ENCODE data around the gene DAPK3.

The DAPK3 gene

DNA sequence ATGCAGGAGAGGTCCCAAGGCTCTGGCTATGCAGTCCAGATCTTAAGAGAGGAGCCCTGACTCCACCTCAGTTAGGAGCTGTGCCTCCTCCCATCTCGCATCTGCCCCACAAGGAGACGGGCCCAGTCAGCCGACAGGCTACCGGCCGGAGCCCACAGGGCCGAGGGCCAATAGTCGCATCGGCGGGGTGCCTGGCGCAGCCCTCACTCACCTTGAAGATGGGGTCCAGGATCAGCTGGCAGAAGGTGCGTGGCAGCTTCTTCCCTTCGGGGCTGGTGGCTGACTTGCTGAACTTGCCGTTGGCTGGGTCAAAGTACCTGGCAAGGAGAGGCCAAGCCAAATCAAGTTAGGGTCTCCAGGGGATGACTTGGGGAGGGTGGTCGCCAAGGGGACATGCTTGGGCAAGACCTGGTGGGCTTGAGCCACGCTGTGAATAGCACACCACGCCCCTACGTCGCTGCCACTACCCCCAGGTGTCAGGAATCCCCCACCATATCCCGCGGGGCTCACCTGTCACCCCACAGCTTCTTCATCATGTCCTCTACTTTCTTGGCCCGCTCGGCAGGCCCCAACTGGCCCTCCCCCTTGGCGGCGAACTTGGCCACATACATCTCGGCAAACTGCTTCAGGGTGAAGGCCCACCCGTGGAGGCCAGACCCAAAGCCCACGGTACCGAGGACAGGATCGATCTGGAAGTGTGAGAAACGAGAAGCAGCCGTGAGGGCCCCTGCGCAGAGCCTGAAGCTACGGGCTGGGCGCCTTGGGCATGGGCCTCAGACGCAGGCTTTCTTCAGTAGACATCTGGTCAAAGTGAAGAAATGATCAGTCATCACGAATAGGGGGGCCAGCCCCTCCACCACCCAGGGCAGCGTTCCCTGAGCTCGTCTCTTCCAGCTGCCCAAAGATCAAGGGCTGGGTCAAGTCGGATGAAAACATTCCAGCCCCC lies 11.1 kb upstream of the DAPK3 start:
- H2AFZ ChIP-seq (ENCODE audit: low read length) = no peak overlapping the region
- no peak overlapping the region for H3K27ac ChIP-seq (replicated peaks; ENCODE audit: low read length)
- H4K8ac ChIP-seq (ENCODE audit: low read depth, low read length) = no peak overlapping the region
- no peak for DNase-seq (ENCODE audit: low spot score)
- H3K27me3 ChIP-seq (ENCODE audit: control insufficient read depth in 3 of 3, insufficient read depth in 3 of 3, low read depth in 1 of 3, low read length in 3 of 3) = no peaks in the 10 kb centered on the region
- peak overlapping the region; percentile 80 for H3K23ac ChIP-seq (ENCODE audit: low read depth, low read length, poor library complexity)
- no peak overlapping the region for H3K18ac ChIP-seq (ENCODE audit: low read length)
- no peak overlapping the region for H3K4me3 ChIP-seq (ENCODE audit: low read length in 2 of 2)
- H2BK5ac ChIP-seq (ENCODE audit: low read length) = no peak overlapping the region
- H2AK5ac ChIP-seq (ENCODE audit: low read depth, low read length) = no peak overlapping the region
- no peak overlapping the region for H3K4ac ChIP-seq (ENCODE audit: low read length)
- H2BK12ac ChIP-seq (ENCODE audit: low read length) = no peak overlapping the region
- H3K4me2 ChIP-seq (ENCODE audit: insufficient read depth, low read length, poor library complexity, severe bottlenecking) = no peak overlapping the region
- no peak overlapping the region for H2BK120ac ChIP-seq (ENCODE audit: low read depth, low read length)
- H4K91ac ChIP-seq (ENCODE audit: low read depth, low read length, poor library complexity) = no peak overlapping the region
- H3K4me1 ChIP-seq (ENCODE audit: control insufficient read depth in 2 of 2, insufficient read depth in 1 of 2, low read depth in 1 of 2, low read length in 2 of 2) = peaks cover 13 to 23% of the 10 kb centered on the region in 2 donors
- H3K14ac ChIP-seq (ENCODE audit: low read length) = no peak overlapping the region
- H3K9ac ChIP-seq (ENCODE audit: low read depth, low read length, poor library complexity) = peak overlapping the region; percentile 72
- H3K9me3 ChIP-seq (replicated peaks in 1 of 2; ENCODE audit: control insufficient read depth in 2 of 2, insufficient read depth in 1 of 2, low read depth in 1 of 2, low read length in 2 of 2) = no peaks in the 10 kb centered on the region
- peaks cover 70 to 75% of the 10 kb centered on the region in 2 donors for H3K36me3 ChIP-seq (replicated peaks in 1 of 2; ENCODE audit: control insufficient read depth in 2 of 2, insufficient read depth in 2 of 2, low read length in 2 of 2)
- WGBS, 2 donors (ENCODE audit: extremely low coverage in 2 of 2, insufficient read length in 2 of 2, insufficient replicate concordance in 1 of 2) = no CpG with 5 or more reads among the region's 39 CpGs
- peaks cover 43% of the 10 kb centered on the region for H3K79me1 ChIP-seq (ENCODE audit: low read depth, low read length)
- H2BK15ac ChIP-seq (ENCODE audit: low read length) = no peak overlapping the region

- Histone ChIP-seq H4K91ac (ENCODE audit: low read depth, low read length, poor library complexity) (no peak overlapping the region), H3K27me3 (ENCODE audit: control insufficient read depth in 3 of 3, insufficient read depth in 3 of 3, low read depth in 1 of 3, low read length in 3 of 3) (no peaks in the 10 kb centered on the region), H3K23ac (ENCODE audit: low read depth, low read length, poor library complexity) (peak overlapping the region; percentile 10), H2AK5ac (ENCODE audit: low read depth, low read length) (no peak overlapping the region), H3K4ac (ENCODE audit: low read length) (no peak overlapping the region), H3K4me3 (ENCODE audit: low read length in 2 of 2) (no peak overlapping the region), H3K9ac (ENCODE audit: low read depth, low read length, poor library complexity) (no peak overlapping the region), H3K79me1 (ENCODE audit: low read depth, low read length) (peaks cover 46% of the 10 kb centered on the region), H3K4me2 (ENCODE audit: insufficient read depth, low read length, poor library complexity, severe bottlenecking) (no peak overlapping the region), H3K9me3 (replicated peaks in 1 of 2; ENCODE audit: control insufficient read depth in 2 of 2, insufficient read depth in 1 of 2, low read depth in 1 of 2, low read length in 2 of 2) (no peaks in the 10 kb centered on the region), H3K4me1 (ENCODE audit: control insufficient read depth in 2 of 2, insufficient read depth in 1 of 2, low read depth in 1 of 2, low read length in 2 of 2) (peaks cover 12 to 17% of the 10 kb centered on the region in 2 donors), H4K8ac (ENCODE audit: low read depth, low read length) (no peak overlapping the region), H3K27ac (replicated peaks; ENCODE audit: low read length) (no peak overlapping the region), H2BK5ac (ENCODE audit: low read length) (no peak overlapping the region), H3K36me3 (replicated peaks in 1 of 2; ENCODE audit: control insufficient read depth in 2 of 2, insufficient read depth in 2 of 2, low read length in 2 of 2) (peaks cover 77 to 82% of the 10 kb centered on the region in 2 donors), H3K14ac (ENCODE audit: low read length) (no peak overlapping the region), H2AFZ (ENCODE audit: low read length) (no peak overlapping the region), H2BK120ac (ENCODE audit: low read depth, low read length) (no peak overlapping the region), H2BK15ac (ENCODE audit: low read length) (no peak overlapping the region), H2BK12ac (ENCODE audit: low read length) (no peak overlapping the region), H3K18ac (ENCODE audit: low read length) (no peak overlapping the region)
- DNase-seq (ENCODE audit: low spot score) = no peak
- WGBS, 2 donors (ENCODE audit: extremely low coverage in 2 of 2, insufficient read length in 2 of 2, insufficient replicate concordance in 1 of 2) = no CpG with 5 or more reads among the region's 10 CpGs
Observed at GRCh38 chr19:3981373-3981735, 10.5 kb upstream of the DAPK3 start.

- Histone ChIP-seq H3K18ac (ENCODE audit: low read length) (no peak overlapping the region), H3K4me1 (ENCODE audit: control insufficient read depth in 2 of 2, insufficient read depth in 1 of 2, low read depth in 1 of 2, low read length in 2 of 2) (peaks cover 7 to 11% of the 10 kb centered on the region in 2 donors), H2AFZ (ENCODE audit: low read length) (no peak overlapping the region), H3K23ac (ENCODE audit: low read depth, low read length, poor library complexity) (peak overlapping the region; percentile 10), H3K9me3 (replicated peaks in 1 of 2; ENCODE audit: control insufficient read depth in 2 of 2, insufficient read depth in 1 of 2, low read depth in 1 of 2, low read length in 2 of 2) (no peaks in the 10 kb centered on the region), H3K36me3 (replicated peaks in 1 of 2; ENCODE audit: control insufficient read depth in 2 of 2, insufficient read depth in 2 of 2, low read length in 2 of 2) (peaks cover 84 to 90% of the 10 kb centered on the region in 2 donors), H2BK5ac (ENCODE audit: low read length) (peak overlapping the region; percentile 49), H3K4me3 (ENCODE audit: low read length in 2 of 2) (no peak overlapping the region), H3K4ac (ENCODE audit: low read length) (no peak overlapping the region), H3K27ac (replicated peaks; ENCODE audit: low read length) (no peak overlapping the region), H3K27me3 (ENCODE audit: control insufficient read depth in 3 of 3, insufficient read depth in 3 of 3, low read depth in 1 of 3, low read length in 3 of 3) (no peaks in the 10 kb centered on the region), H2BK120ac (ENCODE audit: low read depth, low read length) (no peak overlapping the region), H3K4me2 (ENCODE audit: insufficient read depth, low read length, poor library complexity, severe bottlenecking) (no peak overlapping the region), H2BK15ac (ENCODE audit: low read length) (no peak overlapping the region), H2BK12ac (ENCODE audit: low read length) (no peak overlapping the region), H2AK5ac (ENCODE audit: low read depth, low read length) (no peak overlapping the region), H3K79me1 (ENCODE audit: low read depth, low read length) (peaks cover 47% of the 10 kb centered on the region), H4K91ac (ENCODE audit: low read depth, low read length, poor library complexity) (no peak overlapping the region), H3K14ac (ENCODE audit: low read length) (no peak overlapping the region), H4K8ac (ENCODE audit: low read depth, low read length) (peak overlapping the region; percentile 6), H3K9ac (ENCODE audit: low read depth, low read length, poor library complexity) (peak overlapping the region; percentile 54)
- WGBS, 2 donors (ENCODE audit: extremely low coverage in 2 of 2, insufficient read length in 2 of 2, insufficient replicate concordance in 1 of 2) = no CpG with 5 or more reads among the region's 31 CpGs
- DNase-seq (ENCODE audit: low spot score) = no peak
Observed at GRCh38 chr19:3980353-3981251, 9.7 kb upstream of the DAPK3 start.
